ENCODE data around the gene MYLK.

MYLK gene

GRCh38 chr3:123790254-123791072, 93.7 kb downstream of the MYLK start:
- DNase-seq = no peak

GRCh38 chr3:123789760-123790159, 94.4 kb downstream of the MYLK start:
- no peak for DNase-seq

- no peak for DNase-seq
Observed at GRCh38 chr3:123789160-123789559, 95.0 kb downstream of the MYLK start.

- DNase-seq = no peak
Observed at GRCh38 chr3:123788710-123789109, 95.4 kb downstream of the MYLK start.

GRCh38 chr3:123787133-123787532, 97.0 kb downstream of the MYLK start:
- DNase-seq = no peak

- DNase-seq = no peak
Observed at GRCh38 chr3:123785602-123786001, 98.5 kb downstream of the MYLK start.

- DNase-seq = no peak
Observed at GRCh38 chr3:123783811-123784210, 100.3 kb downstream of the MYLK start.

- DNase-seq = no peak
Observed at GRCh38 chr3:123783050-123783689, 101.0 kb downstream of the MYLK start.

GRCh38 chr3:123782488-123782887, 101.6 kb downstream of the MYLK start:
- DNase-seq = no peak

GRCh38 chr3:123781571-123782275, 102.4 kb downstream of the MYLK start:
- DNase-seq = no peak

GRCh38 chr3:123781138-123781537, 103.0 kb downstream of the MYLK start:
- no peak for DNase-seq

- no peak for DNase-seq
Observed at GRCh38 chr3:123780656-123781055, 103.5 kb downstream of the MYLK start.

- DNase-seq = no peak
Observed at GRCh38 chr3:123779655-123780231, 104.4 kb downstream of the MYLK start.

- DNase-seq = no peak
Observed at GRCh38 chr3:123778991-123779622, 105.0 kb downstream of the MYLK start.

GRCh38 chr3:123778525-123778924, 105.6 kb downstream of the MYLK start:
- no peak for DNase-seq

GRCh38 chr3:123776071-123776782, 107.9 kb downstream of the MYLK start:
- DNase-seq = no peak

- DNase-seq = no peak
Observed at GRCh38 chr3:123774474-123774873, 109.7 kb downstream of the MYLK start.

GRCh38 chr3:123773681-123774431, 110.3 kb downstream of the MYLK start:
- DNase-seq = no peak

- no peak for DNase-seq
Observed at GRCh38 chr3:123769356-123769743, 114.8 kb downstream of the MYLK start.

- no peak for DNase-seq
Observed at GRCh38 chr3:123768480-123769355, 115.4 kb downstream of the MYLK start.

All from kidney glomerular epithelial cell (primary cell).